Measurements from ENCODE around the gene ADAMTS2. TPM values are rescaled to one million over a fixed set of nuclear protein-coding genes. Genes with fewer than 3 reads are reported as not detected.

Gene ADAMTS2
- polyA plus RNA-seq, 3 donors = 0.74 to 2.3 TPM; not detected in 1

GRCh38 chr5:179230061-179230461 is 115.2 kb downstream of the ADAMTS2 start:
- H3K4me2 ChIP-seq (replicated peaks; ENCODE audit: extremely low read depth, low read length, poor library complexity, severe bottlenecking) = no peak overlapping the region
- H2AFZ ChIP-seq (ENCODE audit: insufficient read depth, low read depth, low read length, poor library complexity, severe bottlenecking) = no peak overlapping the region
- no peak for DNase-seq
- H3K27ac Mint-ChIP-seq = no peak overlapping the region
- H3K79me2 ChIP-seq (ENCODE audit: insufficient read depth, low read length) = no peaks in the 10 kb centered on the region
- no peak overlapping the region for H3K4me3 Mint-ChIP-seq
- TF ChIP-seq, protein P1, sequence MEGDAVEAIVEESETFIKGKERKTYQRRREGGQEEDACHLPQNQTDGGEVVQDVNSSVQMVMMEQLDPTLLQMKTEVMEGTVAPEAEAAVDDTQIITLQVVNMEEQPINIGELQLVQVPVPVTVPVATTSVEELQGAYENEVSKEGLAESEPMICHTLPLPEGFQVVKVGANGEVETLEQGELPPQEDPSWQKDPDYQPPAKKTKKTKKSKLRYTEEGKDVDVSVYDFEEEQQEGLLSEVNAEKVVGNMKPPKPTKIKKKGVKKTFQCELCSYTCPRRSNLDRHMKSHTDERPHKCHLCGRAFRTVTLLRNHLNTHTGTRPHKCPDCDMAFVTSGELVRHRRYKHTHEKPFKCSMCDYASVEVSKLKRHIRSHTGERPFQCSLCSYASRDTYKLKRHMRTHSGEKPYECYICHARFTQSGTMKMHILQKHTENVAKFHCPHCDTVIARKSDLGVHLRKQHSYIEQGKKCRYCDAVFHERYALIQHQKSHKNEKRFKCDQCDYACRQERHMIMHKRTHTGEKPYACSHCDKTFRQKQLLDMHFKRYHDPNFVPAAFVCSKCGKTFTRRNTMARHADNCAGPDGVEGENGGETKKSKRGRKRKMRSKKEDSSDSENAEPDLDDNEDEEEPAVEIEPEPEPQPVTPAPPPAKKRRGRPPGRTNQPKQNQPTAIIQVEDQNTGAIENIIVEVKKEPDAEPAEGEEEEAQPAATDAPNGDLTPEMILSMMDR (IDR thresholded peaks at IDR 0.05) = no peak
- intact Hi-C loops (cut with micrococcal nuclease) = no loop called here
- H3K9me3 Mint-ChIP-seq = peaks cover 5 to 9% (median 5%) of the 10 kb centered on the region in 7 donors
- H3K4me3 ChIP-seq (replicated peaks in 1 of 3; ENCODE audit: low read depth in 2 of 3, low read length in 3 of 3) = no peak overlapping the region
- peaks cover 1 to 6% (median 5%) of the 10 kb centered on the region in 3 donors for H3K27me3 Mint-ChIP-seq (ENCODE audit: low read depth in 3 of 3)
- H4K20me1 ChIP-seq (ENCODE audit: insufficient read depth, low read length) = no peaks in the 10 kb centered on the region
- 94% methylated on average over 9 of the region's 9 CpGs for WGBS (ENCODE audit: insufficient coverage)
- H3K36me3 ChIP-seq (replicated peaks in 1 of 2; ENCODE audit: control insufficient read depth in 1 of 2, insufficient read depth in 2 of 2, low read length in 2 of 2) = no peaks in the 10 kb centered on the region
- no peak overlapping the region for H3K9ac ChIP-seq (ENCODE audit: insufficient read depth, low read length, poor library complexity, severe bottlenecking)
- no peaks in the 10 kb centered on the region for H3K4me1 Mint-ChIP-seq
- peaks cover 3 to 6% of the 10 kb centered on the region in 2 donors for H3K9me3 ChIP-seq (replicated peaks in 1 of 2; ENCODE audit: control insufficient read depth in 1 of 2, insufficient read depth in 1 of 2, low read length in 2 of 2)
- H3K36me3 Mint-ChIP-seq = no peaks in the 10 kb centered on the region
- no peaks in the 10 kb centered on the region for H3K4me1 ChIP-seq (ENCODE audit: control insufficient read depth in 1 of 2, insufficient read depth in 2 of 2, low read length in 2 of 2)
- no peaks in the 10 kb centered on the region for H3K27me3 ChIP-seq (ENCODE audit: control insufficient read depth in 2 of 2, insufficient read depth in 2 of 2, low read length in 2 of 2)
- H3K27ac ChIP-seq (ENCODE audit: low read depth in 1 of 2, low read length in 2 of 2) = no peak overlapping the region

DNA sequence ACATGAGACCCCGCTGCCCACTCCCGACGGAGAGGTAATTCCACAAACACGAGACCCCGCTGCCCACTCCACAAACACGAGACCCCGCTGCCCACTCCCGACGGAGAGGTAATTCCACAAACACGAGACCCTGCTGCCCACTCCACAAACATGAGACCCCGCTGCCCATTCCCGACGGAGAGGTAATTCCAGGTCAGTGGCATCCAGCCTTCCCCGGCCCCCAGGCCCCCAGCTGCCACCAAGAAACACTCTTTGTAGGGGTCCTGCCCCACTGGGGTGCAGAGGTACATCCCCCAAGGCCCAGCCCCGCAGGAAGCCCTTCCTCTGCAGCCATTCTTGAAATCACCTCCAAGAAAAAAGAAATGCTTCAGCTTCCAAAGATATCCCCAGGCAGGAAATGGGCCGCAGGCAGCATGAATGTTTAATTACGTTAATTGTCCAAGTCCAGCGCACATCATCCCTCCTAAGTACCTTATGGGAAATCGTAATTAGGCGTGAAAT is 115.9 kb downstream of the ADAMTS2 start:
- no peaks in the 10 kb centered on the region for H3K79me2 ChIP-seq (ENCODE audit: insufficient read depth, low read length)
- H4K20me1 ChIP-seq (ENCODE audit: insufficient read depth, low read length) = no peaks in the 10 kb centered on the region
- H3K36me3 ChIP-seq (replicated peaks in 1 of 2; ENCODE audit: control insufficient read depth in 1 of 2, insufficient read depth in 2 of 2, low read length in 2 of 2) = no peaks in the 10 kb centered on the region
- H3K9me3 Mint-ChIP-seq = peaks cover 11 to 16% (median 12%) of the 10 kb centered on the region in 7 donors
- H3K27me3 Mint-ChIP-seq (ENCODE audit: low read depth in 3 of 3) = peaks cover 1 to 2% (median 2%) of the 10 kb centered on the region in 3 donors
- H3K9ac ChIP-seq (ENCODE audit: insufficient read depth, low read length, poor library complexity, severe bottlenecking) = no peak overlapping the region
- intact Hi-C loops (cut with micrococcal nuclease) = no loop called here
- no peak overlapping the region for H2AFZ ChIP-seq (ENCODE audit: insufficient read depth, low read depth, low read length, poor library complexity, severe bottlenecking)
- no peak overlapping the region for H3K27ac Mint-ChIP-seq
- DNase-seq = no peak
- peaks cover 10 to 13% of the 10 kb centered on the region in 2 donors for H3K9me3 ChIP-seq (replicated peaks in 1 of 2; ENCODE audit: control insufficient read depth in 1 of 2, insufficient read depth in 1 of 2, low read length in 2 of 2)
- H3K36me3 Mint-ChIP-seq = no peaks in the 10 kb centered on the region
- H3K4me3 Mint-ChIP-seq = no peak overlapping the region
- H3K4me1 Mint-ChIP-seq = no peaks in the 10 kb centered on the region
- TF ChIP-seq, protein P1 (IDR thresholded peaks at IDR 0.05) = no peak
- no peak overlapping the region for H3K4me3 ChIP-seq (replicated peaks in 1 of 3; ENCODE audit: low read depth in 2 of 3, low read length in 3 of 3)
- no peaks in the 10 kb centered on the region for H3K4me1 ChIP-seq (ENCODE audit: control insufficient read depth in 1 of 2, insufficient read depth in 2 of 2, low read length in 2 of 2)
- WGBS (ENCODE audit: insufficient coverage) = 92% methylated on average over 10 of the region's 20 CpGs
- no peaks in the 10 kb centered on the region for H3K27me3 ChIP-seq (ENCODE audit: control insufficient read depth in 2 of 2, insufficient read depth in 2 of 2, low read length in 2 of 2)
- no peak overlapping the region for H3K27ac ChIP-seq (ENCODE audit: low read depth in 1 of 2, low read length in 2 of 2)
- no peak overlapping the region for H3K4me2 ChIP-seq (replicated peaks; ENCODE audit: extremely low read depth, low read length, poor library complexity, severe bottlenecking)
